ENCODE data around the gene METRN.

METRN gene

DNA sequence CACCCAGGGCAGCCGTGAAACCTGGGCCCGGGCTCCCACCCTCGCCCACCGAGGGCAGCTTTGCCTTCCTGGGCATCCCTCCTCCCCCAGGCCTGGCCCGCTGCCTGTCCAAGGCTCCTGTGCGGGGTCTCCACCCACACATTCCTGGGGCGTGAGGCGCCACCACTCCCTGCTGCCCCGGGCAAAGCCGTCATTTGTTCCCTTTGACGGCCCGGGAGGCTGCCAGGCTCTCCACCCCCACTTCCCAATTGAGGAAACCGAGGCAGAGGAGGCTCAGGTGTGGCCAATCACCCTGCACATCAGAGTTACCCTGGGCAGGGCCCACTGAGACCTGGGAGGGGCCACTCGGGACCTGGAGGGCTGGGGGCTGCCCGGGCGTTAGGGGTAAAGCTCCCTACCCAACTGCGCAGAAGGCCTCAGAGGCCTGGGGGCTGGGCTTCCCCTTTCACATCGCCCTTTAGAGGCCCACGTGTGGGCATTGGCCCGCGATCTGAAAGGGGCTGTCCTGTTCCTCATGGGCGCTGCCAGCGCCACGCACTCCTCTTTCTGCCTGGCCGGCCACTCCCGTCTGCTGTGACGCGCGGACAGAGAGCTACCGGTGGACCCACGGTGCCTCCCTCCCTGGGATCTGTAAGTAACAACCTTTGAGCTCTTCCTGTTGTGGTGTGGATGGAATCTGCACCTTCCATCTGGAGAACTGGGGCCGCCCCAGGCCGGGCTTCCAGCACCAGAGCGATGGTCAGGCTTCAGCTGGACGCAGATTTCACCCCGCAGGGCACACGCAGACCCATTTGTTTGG lies 45.8 kb downstream of the METRN start, which contains the start of gene MSLN:
MSLN (plus strand) TSS at position 190 of the 799 bp plus-strand sequence. CDS start 1,947 bp downstream, outside the sequence.
- DNase-seq (ENCODE audit: low read depth) = no peak

DNA sequence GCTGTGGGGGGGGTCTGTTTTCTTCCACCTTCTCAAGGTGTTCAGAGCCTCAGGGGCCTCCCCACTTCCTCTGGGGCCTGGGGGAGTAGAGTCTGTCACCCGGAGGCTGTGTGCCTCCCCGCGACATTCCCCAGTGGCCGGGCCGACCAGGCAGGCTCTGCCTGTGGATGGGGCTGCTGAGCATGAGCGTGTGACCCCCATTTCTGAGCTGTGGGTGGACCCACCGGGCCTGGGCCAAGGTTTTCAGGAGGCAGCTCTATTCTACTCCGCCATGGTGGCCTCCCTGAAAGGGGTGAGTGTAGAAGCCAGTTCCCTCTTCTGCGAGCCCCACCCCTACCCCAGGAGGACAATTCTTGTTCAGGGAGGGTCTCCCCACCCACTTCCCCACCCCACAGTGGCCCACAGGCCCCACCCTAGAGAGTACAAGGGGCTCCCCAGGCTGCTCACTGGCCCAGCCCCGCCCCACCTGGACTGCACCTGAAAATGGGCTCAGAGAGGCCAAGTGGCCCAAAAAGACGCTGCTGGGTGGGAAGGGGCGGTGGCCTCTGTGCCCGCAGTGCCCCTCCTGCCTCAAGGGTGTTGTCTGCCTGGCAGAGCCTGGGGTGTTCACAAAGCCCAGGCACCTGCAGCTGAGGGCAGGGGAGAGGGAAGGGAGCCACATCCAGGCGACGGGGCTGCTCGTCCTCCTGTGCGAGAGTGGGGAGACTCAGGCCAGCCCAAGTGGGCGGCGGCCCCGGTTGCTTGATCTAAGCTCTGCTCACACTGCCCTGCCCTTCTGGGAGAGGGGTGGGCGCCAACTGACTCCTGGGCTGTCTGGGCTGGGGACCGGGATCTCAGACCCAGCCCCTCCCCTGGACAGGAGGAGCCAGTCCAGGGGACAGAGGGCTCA lies 47.0 kb downstream of the METRN start:
- DNase-seq (ENCODE audit: low read depth) = no peak

DNA sequence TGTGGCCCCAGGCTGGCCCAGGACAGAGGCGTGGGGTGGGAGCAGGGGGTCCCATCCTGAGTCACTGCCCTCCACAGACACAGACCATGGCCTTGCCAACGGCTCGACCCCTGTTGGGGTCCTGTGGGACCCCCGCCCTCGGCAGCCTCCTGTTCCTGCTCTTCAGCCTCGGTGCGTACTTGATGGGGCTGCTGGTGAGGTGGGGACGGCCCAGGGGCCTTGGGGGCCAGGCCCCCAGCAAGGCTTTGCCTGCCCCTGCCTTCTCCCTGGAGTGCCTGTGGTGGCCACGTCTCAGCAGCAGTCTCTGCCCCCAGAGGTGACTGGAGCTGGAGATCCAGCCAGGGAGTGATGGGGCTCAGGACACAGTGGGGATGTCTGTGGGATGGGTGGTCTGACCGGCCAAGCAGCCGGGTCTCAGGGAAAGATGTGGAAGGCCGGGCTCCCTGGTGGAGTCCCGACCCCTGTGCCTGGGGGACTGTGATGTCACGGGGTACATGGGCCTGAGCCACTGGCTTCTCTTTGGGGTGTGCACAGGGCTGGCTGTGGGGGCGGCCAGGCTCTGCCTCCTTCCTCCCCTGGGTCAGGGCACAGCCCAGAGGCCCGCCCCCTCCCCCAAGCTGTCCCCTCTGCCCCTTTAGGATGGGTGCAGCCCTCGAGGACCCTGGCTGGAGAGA lies 47.8 kb downstream of the METRN start:
- no peak for DNase-seq (ENCODE audit: low read depth)

DNA sequence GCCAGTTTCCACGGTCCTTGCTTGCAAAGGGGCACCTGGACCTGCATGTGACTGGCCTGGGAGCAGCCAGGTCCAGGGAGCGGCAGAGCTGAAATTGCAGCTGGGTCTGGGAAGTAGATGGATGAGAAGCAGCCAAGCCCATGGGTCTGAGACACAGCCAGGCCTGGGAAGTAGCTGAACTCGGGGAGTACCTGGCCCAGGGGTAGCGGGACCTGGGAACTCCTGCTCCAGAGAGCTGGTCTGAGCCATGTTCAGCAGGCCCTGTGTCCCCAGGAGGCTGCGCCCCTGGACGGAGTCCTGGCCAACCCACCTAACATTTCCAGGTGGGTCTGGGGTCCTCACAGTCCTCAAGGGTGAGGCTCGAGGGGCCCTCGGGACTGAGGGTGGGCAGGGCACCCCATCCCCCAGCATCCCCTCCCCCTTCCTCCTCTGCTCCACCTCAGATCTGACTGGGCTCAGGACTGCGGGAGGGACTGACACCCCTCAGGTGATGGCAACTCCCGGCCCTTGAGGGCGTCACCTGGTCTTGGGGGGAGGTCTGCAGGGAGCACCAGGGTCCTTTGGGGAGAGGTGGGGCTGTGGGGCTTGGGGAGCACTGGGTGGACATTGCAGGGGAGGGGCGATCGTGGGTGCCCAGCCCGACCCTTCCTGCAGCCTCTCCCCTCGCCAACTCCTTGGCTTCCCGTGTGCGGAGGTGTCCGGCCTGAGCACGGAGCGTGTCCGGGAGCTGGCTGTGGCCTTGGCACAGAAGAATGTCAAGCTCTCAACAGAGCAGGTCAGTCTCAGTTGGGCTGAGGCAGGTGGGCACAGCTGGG lies 48.7 kb downstream of the METRN start:
- no peak for DNase-seq (ENCODE audit: low read depth)

DNA sequence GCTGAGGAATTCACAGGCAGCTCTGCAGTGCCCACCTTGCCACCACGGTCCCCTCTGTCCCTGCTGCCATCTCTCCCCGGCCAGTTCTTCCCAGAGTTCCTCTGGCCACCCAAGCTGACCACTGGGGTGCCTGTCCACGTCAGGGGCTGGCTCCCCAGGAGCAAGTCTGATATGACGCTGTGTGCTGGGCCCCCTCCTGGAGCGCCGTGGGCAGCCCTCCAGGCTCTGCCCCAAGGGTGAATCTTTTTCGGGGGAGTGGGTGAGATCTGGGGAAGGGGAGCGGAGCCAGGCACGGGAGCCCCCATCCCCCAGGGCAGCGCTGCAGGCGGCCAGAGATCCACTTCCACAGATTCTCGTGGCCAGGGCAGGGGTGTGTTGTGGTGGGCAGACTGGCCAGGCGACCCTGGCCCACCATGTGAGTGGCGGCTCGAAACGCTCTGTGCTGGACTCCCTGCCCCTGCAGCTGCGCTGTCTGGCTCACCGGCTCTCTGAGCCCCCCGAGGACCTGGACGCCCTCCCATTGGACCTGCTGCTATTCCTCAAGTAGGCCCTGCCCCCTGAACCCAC lies 49.3 kb downstream of the METRN start:
- no peak for DNase-seq (ENCODE audit: low read depth)

DNA sequence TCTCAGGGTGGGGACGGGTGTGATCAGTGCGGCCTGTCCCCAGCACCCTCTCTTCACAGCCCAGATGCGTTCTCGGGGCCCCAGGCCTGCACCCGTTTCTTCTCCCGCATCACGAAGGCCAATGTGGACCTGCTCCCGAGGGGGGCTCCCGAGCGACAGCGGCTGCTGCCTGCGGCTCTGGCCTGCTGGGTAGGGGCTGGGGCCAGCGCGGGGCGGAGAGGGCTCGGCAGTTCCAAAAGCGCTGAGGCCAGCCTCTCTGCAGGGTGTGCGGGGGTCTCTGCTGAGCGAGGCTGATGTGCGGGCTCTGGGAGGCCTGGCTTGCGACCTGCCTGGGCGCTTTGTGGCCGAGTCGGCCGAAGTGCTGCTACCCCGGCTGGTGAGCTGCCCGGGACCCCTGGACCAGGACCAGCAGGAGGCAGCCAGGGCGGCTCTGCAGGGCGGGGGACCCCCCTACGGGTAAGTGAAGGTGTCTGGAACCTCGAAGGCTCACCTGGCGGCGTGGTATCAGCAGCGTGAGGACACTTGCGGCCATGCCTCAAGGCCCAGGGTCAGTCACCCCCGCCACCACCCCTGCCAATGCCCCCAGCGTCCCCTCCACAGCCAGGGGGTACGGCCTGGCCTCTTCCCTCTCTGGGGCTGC lies 50.0 kb downstream of the METRN start:
- DNase-seq (ENCODE audit: low read depth) = no peak

DNA sequence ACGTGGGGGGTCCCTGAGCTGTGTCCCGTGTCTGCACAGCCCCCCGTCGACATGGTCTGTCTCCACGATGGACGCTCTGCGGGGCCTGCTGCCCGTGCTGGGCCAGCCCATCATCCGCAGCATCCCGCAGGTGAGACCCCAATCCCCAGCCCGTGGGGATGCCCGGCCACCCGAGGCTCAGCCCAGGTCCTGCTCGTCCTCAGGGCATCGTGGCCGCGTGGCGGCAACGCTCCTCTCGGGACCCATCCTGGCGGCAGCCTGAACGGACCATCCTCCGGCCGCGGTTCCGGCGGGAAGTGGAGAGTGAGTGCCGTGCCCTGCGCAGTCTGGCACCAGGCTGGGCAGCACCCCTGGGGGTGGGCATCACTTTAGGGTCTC lies 50.6 kb downstream of the METRN start:
- DNase-seq (ENCODE audit: low read depth) = no peak

DNA sequence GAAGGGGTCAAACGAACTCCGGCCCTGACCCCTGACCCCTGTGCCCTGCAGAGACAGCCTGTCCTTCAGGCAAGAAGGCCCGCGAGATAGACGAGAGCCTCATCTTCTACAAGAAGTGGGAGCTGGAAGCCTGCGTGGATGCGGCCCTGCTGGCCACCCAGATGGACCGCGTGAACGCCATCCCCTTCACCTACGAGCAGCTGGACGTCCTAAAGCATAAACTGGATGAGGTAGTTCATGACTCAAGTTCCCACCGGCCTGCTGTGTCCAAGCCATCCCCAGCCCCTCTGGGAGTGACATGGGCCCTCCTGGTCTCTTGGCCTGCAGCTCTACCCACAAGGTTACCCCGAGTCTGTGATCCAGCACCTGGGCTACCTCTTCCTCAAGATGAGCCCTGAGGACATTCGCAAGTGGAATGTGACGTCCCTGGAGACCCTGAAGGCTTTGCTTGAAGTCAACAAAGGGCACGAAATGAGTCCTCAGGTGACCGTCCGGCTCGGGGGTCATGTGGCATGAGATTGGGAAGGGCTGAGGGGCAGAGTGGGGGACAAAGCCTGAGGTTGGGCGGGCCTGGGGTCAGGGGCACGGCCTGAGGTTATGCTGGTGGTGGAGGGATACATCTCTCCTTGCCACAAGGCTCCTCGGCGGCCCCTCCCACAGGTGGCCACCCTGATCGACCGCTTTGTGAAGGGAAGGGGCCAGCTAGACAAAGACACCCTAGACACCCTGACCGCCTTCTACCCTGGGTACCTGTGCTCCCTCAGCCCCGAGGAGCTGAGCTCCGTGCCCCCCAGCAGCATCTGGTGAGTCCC lies 51.3 kb downstream of the METRN start:
- DNase-seq (ENCODE audit: low read depth) = no peak

DNA sequence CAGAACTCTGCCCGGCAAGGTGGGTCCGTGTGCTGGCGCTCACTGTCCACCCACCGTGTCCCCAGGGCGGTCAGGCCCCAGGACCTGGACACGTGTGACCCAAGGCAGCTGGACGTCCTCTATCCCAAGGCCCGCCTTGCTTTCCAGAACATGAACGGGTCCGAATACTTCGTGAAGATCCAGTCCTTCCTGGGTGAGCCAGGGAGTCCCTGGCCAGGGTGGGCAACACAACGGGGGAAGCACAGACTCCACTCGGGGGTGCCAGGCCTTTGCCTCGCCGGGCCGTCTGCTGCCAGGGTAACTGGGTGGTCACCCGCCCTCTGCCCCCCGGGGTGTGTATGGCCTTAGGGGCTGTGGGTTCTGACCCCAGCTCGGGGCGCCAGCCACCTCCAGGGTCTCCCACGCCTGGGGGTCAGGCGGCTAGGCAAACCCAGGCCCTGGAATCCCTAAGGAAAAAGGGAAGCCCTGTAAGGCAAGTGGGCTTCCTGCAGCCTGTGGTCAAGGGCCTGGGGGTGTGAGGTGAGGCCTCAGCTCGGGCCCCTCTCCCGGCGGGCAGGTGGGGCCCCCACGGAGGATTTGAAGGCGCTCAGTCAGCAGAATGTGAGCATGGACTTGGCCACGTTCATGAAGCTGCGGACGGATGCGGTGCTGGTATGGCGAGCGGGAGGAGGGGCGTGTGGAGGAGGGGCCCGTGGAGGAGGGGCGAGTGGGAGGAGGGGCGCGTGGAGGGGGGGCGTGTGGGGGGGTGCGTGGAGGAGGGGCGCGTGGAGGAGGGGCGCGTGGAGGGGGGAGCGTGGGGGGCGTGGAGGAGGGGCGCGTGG lies 52.1 kb downstream of the METRN start:
- DNase-seq (ENCODE audit: low read depth) = no peak

DNA sequence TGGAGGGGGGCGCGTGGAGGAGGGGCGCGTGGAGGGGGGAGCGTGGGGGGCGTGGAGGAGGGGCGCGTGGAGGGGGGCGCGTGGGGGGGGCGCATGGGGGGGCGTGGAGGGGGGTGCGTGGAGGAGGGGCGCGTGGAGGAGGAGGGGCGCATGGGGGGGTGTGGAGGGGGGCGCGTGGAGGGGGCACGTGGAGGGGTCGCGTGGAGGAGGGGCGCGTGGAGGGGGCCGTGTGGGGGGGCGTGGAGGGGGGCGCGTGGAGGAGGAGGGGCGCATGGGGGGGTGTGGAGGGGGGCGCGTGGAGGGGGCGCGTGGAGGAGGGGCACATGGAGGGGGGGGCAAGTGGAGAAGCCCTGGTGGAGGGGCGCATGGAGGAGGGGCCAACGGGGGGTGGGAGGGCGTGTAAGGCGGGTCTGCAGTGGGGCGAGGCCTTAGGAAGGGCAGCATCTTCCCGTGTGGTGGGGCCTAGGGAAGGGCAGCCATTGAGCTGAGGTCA lies 52.9 kb downstream of the METRN start:
- DNase-seq (ENCODE audit: low read depth) = no peak

DNA sequence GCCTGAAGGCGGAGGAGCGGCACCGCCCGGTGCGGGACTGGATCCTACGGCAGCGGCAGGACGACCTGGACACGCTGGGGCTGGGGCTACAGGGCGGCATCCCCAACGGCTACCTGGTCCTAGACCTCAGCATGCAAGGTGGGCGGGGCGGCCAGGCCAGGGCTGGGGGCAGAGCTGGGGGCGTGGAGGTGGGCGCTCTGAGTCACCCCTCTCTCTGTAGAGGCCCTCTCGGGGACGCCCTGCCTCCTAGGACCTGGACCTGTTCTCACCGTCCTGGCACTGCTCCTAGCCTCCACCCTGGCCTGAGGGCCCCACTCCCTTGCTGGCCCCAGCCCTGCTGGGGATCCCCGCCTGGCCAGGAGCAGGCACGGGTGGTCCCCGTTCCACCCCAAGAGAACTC lies 53.5 kb downstream of the METRN start:
- DNase-seq (ENCODE audit: low read depth) = no peak

All from activated T-helper 9 cell treated with anti-CD3 and anti-CD28 coated beads, Interleukin-2, amount 50 U/mL, for 16 hours (primary cell).